ENCODE data around the gene DLX2.

Gene DLX2

DNA sequence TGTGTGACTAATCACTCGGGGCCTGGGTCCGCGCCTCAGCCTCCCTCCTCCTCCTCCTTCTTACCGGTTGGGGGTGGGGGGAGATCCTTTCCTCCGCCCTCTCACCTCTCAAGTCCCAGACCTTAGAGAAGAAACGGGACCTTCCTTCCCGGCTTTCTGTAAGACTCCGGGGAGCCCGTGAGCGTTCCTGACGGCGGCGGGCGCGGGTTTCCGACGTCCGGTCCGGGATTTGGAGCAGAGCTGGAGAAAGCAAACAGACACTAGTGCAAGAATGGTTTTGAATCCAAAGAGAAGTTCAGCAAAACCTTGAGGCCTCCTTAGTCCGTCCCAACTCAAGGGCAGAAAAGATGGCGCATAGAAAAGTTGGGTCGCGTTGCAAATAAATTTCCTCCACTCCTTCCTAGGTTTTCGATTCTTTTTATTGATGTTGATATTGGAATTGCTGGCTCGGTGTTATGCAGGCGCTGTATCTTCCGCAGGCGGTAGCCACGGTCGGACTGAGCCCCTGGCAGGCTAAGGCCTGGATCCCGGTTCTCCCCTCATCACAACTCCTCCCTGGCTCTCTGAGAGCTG, 15.4 kb downstream of the DLX2 start:
- Histone ChIP-seq H3K4me2 (ENCODE audit: low read depth, low read length, poor library complexity, severe bottlenecking) (no peak overlapping the region), H3K4me1 (ENCODE audit: insufficient read depth, low read length, poor library complexity, severe bottlenecking) (no peaks in the 10 kb centered on the region), H2AFZ (ENCODE audit: low read length) (no peak overlapping the region), H3K27me3 (ENCODE audit: insufficient read depth, low read length, poor library complexity, severe bottlenecking) (no peaks in the 10 kb centered on the region), H3K9me2 (replicated peaks; ENCODE audit: low read depth, low read length) (no peaks in the 10 kb centered on the region), H4K20me1 (ENCODE audit: insufficient read depth, low read length, poor library complexity, severe bottlenecking) (no peaks in the 10 kb centered on the region), H3K4me3 (ENCODE audit: low read length, poor library complexity, severe bottlenecking) (no peak overlapping the region), H3K9me3 (ENCODE audit: insufficient read depth, low read depth, low read length) (no peaks in the 10 kb centered on the region), H3F3A (ENCODE audit: low read depth) (no peaks in the 10 kb centered on the region; the same call in 1 of the 2 replicates), H3K36me3 (ENCODE audit: insufficient read depth, low read length) (no peaks in the 10 kb centered on the region), H3K79me2 (ENCODE audit: insufficient read depth, low read length) (no peaks in the 10 kb centered on the region), H3K9ac (ENCODE audit: low read depth, low read length, poor library complexity, severe bottlenecking) (no peak overlapping the region)
- no peak for TF ChIP-seq CTCF (conservative IDR thresholded peaks at IDR 0.05; ENCODE audit: low read length)
- no peak for TF ChIP-seq EZH2phosphoT487 (IDR thresholded peaks at IDR 0.05; ENCODE audit: borderline replicate concordance)

- H3K27me3 ChIP-seq (ENCODE audit: insufficient read depth, low read length, poor library complexity, severe bottlenecking) = no peaks in the 10 kb centered on the region
These were observed 16.2 kb downstream of the DLX2 start for GRCh38 chr2:172086241-172087206.

More at GRCh38 chr2:172086241-172087206, 16.2 kb downstream of the DLX2 start:
- Histone ChIP-seq H3K79me2 (ENCODE audit: insufficient read depth, low read length) (no peaks in the 10 kb centered on the region), H4K20me1 (ENCODE audit: insufficient read depth, low read length, poor library complexity, severe bottlenecking) (no peaks in the 10 kb centered on the region), H3F3A (ENCODE audit: low read depth) (no peaks in the 10 kb centered on the region), H3K4me2 (ENCODE audit: low read depth, low read length, poor library complexity, severe bottlenecking) (no peak overlapping the region), H3K4me3 (ENCODE audit: low read length, poor library complexity, severe bottlenecking) (no peak overlapping the region), H3K9ac (ENCODE audit: low read depth, low read length, poor library complexity, severe bottlenecking) (no peak overlapping the region), H3K9me2 (replicated peaks; ENCODE audit: low read depth, low read length) (no peaks in the 10 kb centered on the region), H2AFZ (ENCODE audit: low read length) (no peak overlapping the region), H3K4me1 (ENCODE audit: insufficient read depth, low read length, poor library complexity, severe bottlenecking) (no peaks in the 10 kb centered on the region), H3K9me3 (ENCODE audit: insufficient read depth, low read depth, low read length) (no peaks in the 10 kb centered on the region), H3K36me3 (ENCODE audit: insufficient read depth, low read length) (no peaks in the 10 kb centered on the region)
- TF ChIP-seq CTCF (conservative IDR thresholded peaks at IDR 0.05; ENCODE audit: low read length) = no peak
- TF ChIP-seq EZH2phosphoT487 (IDR thresholded peaks at IDR 0.05; ENCODE audit: borderline replicate concordance) = no peak

Data from Loucy (cell line).